GM12874 (cell line): ENCODE measurements around the gene DROSHA.

Experiments
- TF ChIP-seq, protein P1 (sequence below): IDR thresholded peaks from 2 replicates; pipeline ENCODE4 v1.5.1; 2011; ENCODE audit warnings: low read depth, mild to moderate bottlenecking, control low read depth, low read length, moderate library complexity; ENCODE audit not compliant: insufficient read depth

Gene DROSHA

GRCh38 chr5:31449962-31450361 is 81.9 kb downstream of the DROSHA start:
- TF ChIP-seq, protein P1, sequence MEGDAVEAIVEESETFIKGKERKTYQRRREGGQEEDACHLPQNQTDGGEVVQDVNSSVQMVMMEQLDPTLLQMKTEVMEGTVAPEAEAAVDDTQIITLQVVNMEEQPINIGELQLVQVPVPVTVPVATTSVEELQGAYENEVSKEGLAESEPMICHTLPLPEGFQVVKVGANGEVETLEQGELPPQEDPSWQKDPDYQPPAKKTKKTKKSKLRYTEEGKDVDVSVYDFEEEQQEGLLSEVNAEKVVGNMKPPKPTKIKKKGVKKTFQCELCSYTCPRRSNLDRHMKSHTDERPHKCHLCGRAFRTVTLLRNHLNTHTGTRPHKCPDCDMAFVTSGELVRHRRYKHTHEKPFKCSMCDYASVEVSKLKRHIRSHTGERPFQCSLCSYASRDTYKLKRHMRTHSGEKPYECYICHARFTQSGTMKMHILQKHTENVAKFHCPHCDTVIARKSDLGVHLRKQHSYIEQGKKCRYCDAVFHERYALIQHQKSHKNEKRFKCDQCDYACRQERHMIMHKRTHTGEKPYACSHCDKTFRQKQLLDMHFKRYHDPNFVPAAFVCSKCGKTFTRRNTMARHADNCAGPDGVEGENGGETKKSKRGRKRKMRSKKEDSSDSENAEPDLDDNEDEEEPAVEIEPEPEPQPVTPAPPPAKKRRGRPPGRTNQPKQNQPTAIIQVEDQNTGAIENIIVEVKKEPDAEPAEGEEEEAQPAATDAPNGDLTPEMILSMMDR: no peak

DNA sequence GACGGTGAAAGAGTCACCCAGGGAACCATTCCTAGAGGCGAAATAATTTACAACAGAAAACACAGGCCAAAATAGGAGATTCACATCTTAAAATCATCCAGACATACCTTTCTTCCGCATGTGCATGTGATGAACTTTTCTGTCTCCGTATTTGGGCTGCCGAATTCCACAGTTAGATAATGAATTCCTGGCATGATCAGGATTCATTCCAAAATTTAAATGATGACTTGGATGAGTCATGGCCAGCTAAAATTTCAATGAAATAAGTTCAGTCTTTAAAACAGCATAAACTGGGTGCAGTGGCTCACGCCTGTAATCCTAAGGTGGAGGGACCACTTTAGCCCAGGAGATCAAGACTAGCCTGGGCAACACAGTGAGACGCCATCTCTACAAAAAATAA is 82.7 kb downstream of the DROSHA start:
- TF ChIP-seq, protein P1: no peak

- TF ChIP-seq, protein P1: no peak
Measured at GRCh38 chr5:31445041-31445600, 86.8 kb downstream of the DROSHA start.

DNA sequence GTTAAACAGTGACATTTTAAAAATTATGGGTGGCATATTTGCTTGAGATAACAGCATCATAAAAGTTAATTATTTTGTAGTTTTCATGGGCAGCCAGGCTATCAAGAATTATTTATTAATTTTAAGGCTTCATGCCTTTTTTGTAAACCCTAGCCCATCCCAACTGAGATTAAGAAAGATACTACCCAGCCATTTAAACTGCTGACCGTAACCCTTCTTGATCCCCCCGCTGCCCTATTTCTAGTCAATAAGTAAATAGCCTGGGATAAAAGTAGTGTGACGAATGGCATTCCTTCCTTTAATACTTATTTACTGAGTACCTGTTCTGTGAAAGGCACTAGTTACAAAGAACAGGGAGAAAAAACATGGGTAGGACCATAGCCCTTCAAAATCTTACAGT is 88.3 kb downstream of the DROSHA start:
- TF ChIP-seq, protein P1: no peak

GRCh38 chr5:31442058-31442745 is 89.7 kb downstream of the DROSHA start:
- TF ChIP-seq, protein P1: no peak

- TF ChIP-seq, protein P1: no peak
Measured at GRCh38 chr5:31436851-31437250, 95.0 kb downstream of the DROSHA start.

GRCh38 chr5:31435730-31436129 is 96.2 kb downstream of the DROSHA start:
- TF ChIP-seq, protein P1: no peak
